ENCODE results near the gene MAF.

GRCh38 chr16:79595931-79596450 is 4.5 kb downstream of the MAF start:
- no peak for TF ChIP-seq POLR2A (IDR thresholded peaks at IDR 0.05; ENCODE audit: low read length)
- TF ChIP-seq GATA1 (IDR thresholded peaks at IDR 0.05; ENCODE audit: low read depth, low read length), result no peak
